Suprapubic skin (tissue), 3 donors: ENCODE data around the gene PCDHGB2.

Experiments used
- CTCF ChIP-seq, 2 donors: fragments of 200-600 bp in 1 of 2; fragments of 450-650 bp in 1 of 2; sonication (generic) in 1 of 2; IDR thresholded peaks; one replicate each; pipeline ENCODE4 v1.5.1; 2016 to 2019; ENCODE audit warnings: antibody characterized with exemption in 2 of 2, mild to moderate bottlenecking in 1 of 2, moderate library complexity in 1 of 2
- EP300 ChIP-seq: sonication (generic); formaldehyde crosslinking; IDR thresholded peaks from one replicate; pipeline ENCODE4 v1.6.1; 2017; ENCODE audit warnings: antibody characterized with exemption

DNA sequence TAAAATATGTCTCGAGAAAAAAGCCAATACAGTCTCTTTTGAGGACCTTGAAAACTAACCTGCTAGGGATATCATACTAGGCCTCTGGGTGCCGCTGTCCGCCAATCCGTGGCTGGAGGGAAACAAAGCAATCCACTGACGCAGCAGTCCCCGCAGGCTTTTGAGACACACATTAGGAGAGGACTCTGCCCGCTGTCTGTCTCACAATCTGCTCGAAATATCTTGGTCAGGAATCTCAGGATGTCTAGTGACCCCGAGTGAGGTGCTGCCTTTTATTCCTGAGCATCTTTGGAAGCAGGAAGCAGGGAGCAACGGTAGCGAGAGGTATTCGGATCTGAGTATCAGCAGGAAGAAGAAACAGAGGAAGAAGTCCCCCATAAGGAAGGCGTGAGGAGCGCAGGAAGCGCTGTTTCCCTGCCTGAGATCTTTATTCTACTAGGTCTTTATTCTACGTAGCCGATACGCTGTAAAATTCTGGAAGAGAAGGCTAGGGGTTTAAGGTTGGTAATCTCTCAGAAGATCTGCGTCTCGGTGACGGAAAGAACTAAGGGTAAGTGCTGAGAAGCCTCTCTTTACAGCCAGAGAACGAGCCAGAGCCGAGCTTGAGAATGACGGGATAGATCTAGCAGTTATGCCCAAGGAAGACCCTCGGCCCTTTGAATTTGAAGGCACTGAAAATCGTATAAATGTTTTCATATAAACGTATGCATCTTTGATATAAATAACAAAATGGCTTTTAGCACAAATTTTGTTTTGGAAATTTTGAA is 33.5 kb upstream of the PCDHGB2 start:
- no peak for TF ChIP-seq EP300
- TF ChIP-seq CTCF (IDR thresholded peaks at IDR 0.05): peak in 1 of 2 donors; percentile 18
